ENCODE measurements around the gene CAPN5. TPM values are rescaled to one million over a fixed set of nuclear protein-coding genes. Genes with fewer than 3 reads are reported as not detected.
A peak's percentile ranks its signal among the peaks of the same experiment; 100 is the strongest.

Gene CAPN5
- total and polyA plus RNA-seq, 2 donors from 2014 or later = 20.0 to 36.0 TPM

- H3K27me3 ChIP-seq (ENCODE audit: control insufficient read depth, insufficient read depth, low read length) = no peaks in the 10 kb centered on the region
- H3K36me3 ChIP-seq (ENCODE audit: control insufficient read depth in 2 of 3, insufficient read depth in 3 of 3, low read length in 3 of 3) = peaks cover 0 to 6% (median 2%) of the 10 kb centered on the region in 3 donors
- peak in 1 of 5 donors; percentile 49 for DNase-seq
- intact Hi-C loops (cut with DNase I) = no loop called here
- FAIRE-seq = no peak
- H3K9me3 ChIP-seq (ENCODE audit: control insufficient read depth in 2 of 3, insufficient read depth in 1 of 3, low read length in 3 of 3) = no peaks in the 10 kb centered on the region
- no peak for TF ChIP-seq CTCF (IDR thresholded peaks at IDR 0.05; ENCODE audit: borderline replicate concordance, extremely low read depth, insufficient read depth)
- no peak overlapping the region for H3K9ac ChIP-seq (ENCODE audit: low read length in 3 of 3)
- peaks cover 0 to 2% (median 0%) of the 10 kb centered on the region in 3 donors for H3K4me1 ChIP-seq (ENCODE audit: control insufficient read depth in 2 of 3, insufficient read depth in 2 of 3, low read depth in 1 of 3, low read length in 3 of 3)
- H3K27ac ChIP-seq (ENCODE audit: low read depth in 2 of 2, low read length in 2 of 2) = no peak overlapping the region
- H3K4me3 ChIP-seq (ENCODE audit: low read length in 3 of 3) = no peak overlapping the region
Observed at GRCh38 chr11:77121876-77122575, 55.3 kb downstream of the CAPN5 start.

DNA sequence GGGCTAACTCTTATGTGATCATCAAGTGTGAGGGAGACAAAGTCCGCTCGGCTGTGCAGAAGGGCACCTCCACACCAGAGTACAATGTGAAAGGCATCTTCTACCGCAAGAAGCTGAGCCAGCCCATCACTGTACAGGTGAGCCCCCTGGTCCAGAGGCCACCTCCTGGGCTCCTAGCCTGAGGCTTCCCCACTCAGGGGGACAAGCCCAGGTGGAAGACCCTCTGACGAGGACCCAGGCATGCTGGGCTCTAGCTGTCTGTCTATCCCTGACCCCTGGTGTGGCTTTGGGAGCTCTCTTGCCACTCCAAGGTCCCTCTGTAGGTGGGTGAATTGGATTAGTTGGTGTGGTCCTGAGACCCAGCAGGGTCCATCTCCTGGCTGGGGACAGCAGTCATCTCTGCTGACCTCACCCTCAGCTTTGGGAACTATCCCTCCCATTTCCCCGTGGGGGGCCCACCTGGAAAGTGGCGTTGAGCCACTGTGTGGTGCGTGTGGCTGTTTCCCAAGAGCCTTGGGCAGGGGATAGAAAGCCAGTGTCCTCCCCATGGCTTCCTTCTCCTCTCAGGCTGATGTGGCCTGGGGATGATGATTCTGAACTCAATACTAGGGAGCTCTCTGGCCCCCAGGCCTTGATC, 55.9 kb downstream of the CAPN5 start:
- H3K27me3 ChIP-seq (ENCODE audit: control insufficient read depth, insufficient read depth, low read length) = no peaks in the 10 kb centered on the region
- peaks cover 0 to 6% (median 2%) of the 10 kb centered on the region in 3 donors for H3K36me3 ChIP-seq (ENCODE audit: control insufficient read depth in 2 of 3, insufficient read depth in 3 of 3, low read length in 3 of 3)
- H3K27ac ChIP-seq (ENCODE audit: low read depth in 2 of 2, low read length in 2 of 2) = no peak overlapping the region
- FAIRE-seq = no peak
- H3K9me3 ChIP-seq (ENCODE audit: control insufficient read depth in 2 of 3, insufficient read depth in 1 of 3, low read length in 3 of 3) = no peaks in the 10 kb centered on the region
- peaks cover 0 to 8% (median 3%) of the 10 kb centered on the region in 3 donors for H3K4me1 ChIP-seq (ENCODE audit: control insufficient read depth in 2 of 3, insufficient read depth in 2 of 3, low read depth in 1 of 3, low read length in 3 of 3)
- H3K9ac ChIP-seq (ENCODE audit: low read length in 3 of 3) = no peak overlapping the region
- DNase-seq = peak in 1 of 5 donors; percentile 53
- H3K4me3 ChIP-seq (ENCODE audit: low read length in 3 of 3) = no peak overlapping the region
- intact Hi-C loops (cut with DNase I) = no loop called here
- TF ChIP-seq CTCF (IDR thresholded peaks at IDR 0.05; ENCODE audit: borderline replicate concordance, extremely low read depth, insufficient read depth) = no peak

DNA sequence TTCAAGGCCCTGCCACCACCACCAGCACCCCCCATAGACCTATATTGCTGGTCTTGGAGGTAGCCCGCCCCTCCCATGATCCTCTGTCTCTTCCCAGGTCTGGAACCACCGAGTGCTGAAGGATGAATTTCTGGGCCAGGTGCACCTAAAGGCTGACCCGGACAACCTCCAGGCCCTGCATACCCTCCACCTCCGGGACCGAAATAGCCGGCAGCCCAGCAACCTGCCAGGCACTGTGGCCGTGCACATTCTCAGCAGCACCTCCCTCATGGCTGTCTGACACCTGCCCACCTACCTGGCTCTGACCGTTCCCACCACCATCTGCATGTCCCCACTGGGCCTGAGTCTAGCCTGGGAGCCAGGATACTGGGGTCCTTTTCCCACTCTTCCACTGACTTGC, 56.8 kb downstream of the CAPN5 start:
- Histone ChIP-seq H3K9ac (ENCODE audit: low read length in 3 of 3) (no peak overlapping the region), H3K9me3 (ENCODE audit: control insufficient read depth in 2 of 3, insufficient read depth in 1 of 3, low read length in 3 of 3) (no peaks in the 10 kb centered on the region), H3K27ac (ENCODE audit: low read depth in 2 of 2, low read length in 2 of 2) (no peak overlapping the region), H3K4me3 (ENCODE audit: low read length in 3 of 3) (no peak overlapping the region), H3K4me1 (ENCODE audit: control insufficient read depth in 2 of 3, insufficient read depth in 2 of 3, low read depth in 1 of 3, low read length in 3 of 3) (peaks cover 0 to 14% (median 4%) of the 10 kb centered on the region in 3 donors), H3K27me3 (ENCODE audit: control insufficient read depth, insufficient read depth, low read length) (no peaks in the 10 kb centered on the region), H3K36me3 (ENCODE audit: control insufficient read depth in 2 of 3, insufficient read depth in 3 of 3, low read length in 3 of 3) (peaks cover 0 to 6% (median 2%) of the 10 kb centered on the region in 3 donors)
- intact Hi-C loops (cut with DNase I) = no loop called here
- FAIRE-seq (no peak), DNase-seq (peak in 1 of 5 donors; percentile 44)
- no peak for TF ChIP-seq CTCF (IDR thresholded peaks at IDR 0.05; ENCODE audit: borderline replicate concordance, extremely low read depth, insufficient read depth)

Data from kidney (tissue), 14 donors.